OCI-LY1 (cell line): ENCODE measurements around the gene ZCCHC14.

Experiments used
- H2AFZ ChIP-seq: fragments of 200-600 bp; sonication (generic), shearing (Covaris generic); 2 replicates; pipeline ENCODE4 v1.6.0; 2014; ENCODE audit warnings: antibody characterized with exemption, mild to moderate bottlenecking, low read length
- H3F3A ChIP-seq: fragments of 200-600 bp; sonication (generic), shearing (Covaris generic); 2 replicates; pipeline ENCODE4 v1.6.0; 2014; ENCODE audit warnings: mild to moderate bottlenecking, antibody characterized with exemption, low read length, moderate library complexity; ENCODE audit not compliant: insufficient read depth
- H3K27ac ChIP-seq: fragments of 200-600 bp; sonication (generic); 2 replicates; pipeline ENCODE4 v1.5.1; 2014; ENCODE audit warnings: low read length, mixed run types, mild to moderate bottlenecking, low read depth; ENCODE audit not compliant: poor library complexity, severe bottlenecking
- H3K27me3 ChIP-seq: fragments of 200-600 bp; sonication (generic); 2 replicates; pipeline ENCODE4 v1.6.0; 2014; ENCODE audit warnings: antibody characterized with exemption, mild to moderate bottlenecking, low read length, moderate library complexity; ENCODE audit not compliant: insufficient read depth
- H3K36me3 ChIP-seq: fragments of 200-600 bp; sonication (generic); 2 replicates; pipeline ENCODE4 v1.6.1; 2014; ENCODE audit warnings: mild to moderate bottlenecking, antibody characterized with exemption, low read length, moderate library complexity, mixed read lengths; ENCODE audit not compliant: insufficient read depth
- H3K4me1 ChIP-seq: fragments of 200-600 bp; sonication (generic); 2 replicates; pipeline ENCODE4 v1.5.1; 2014; ENCODE audit warnings: mild to moderate bottlenecking, low read length, moderate library complexity; ENCODE audit not compliant: insufficient read depth, severe bottlenecking
- H3K4me2 ChIP-seq: fragments of 200-600 bp; sonication (generic), shearing (Covaris generic); 2 replicates; pipeline ENCODE4 v1.6.1; 2014; ENCODE audit warnings: low read length
- H3K4me3 ChIP-seq: fragments of 200-600 bp; sonication (generic); 2 replicates; pipeline ENCODE4 v1.5.1; 2014; ENCODE audit warnings: low read length, low read depth, mild to moderate bottlenecking, mixed read lengths; ENCODE audit not compliant: poor library complexity, severe bottlenecking
- H3K79me2 ChIP-seq: fragments of 200-600 bp; shearing (Covaris generic); 2 replicates; pipeline ENCODE4 v1.6.1; 2016; ENCODE audit warnings: mixed run types, low read length, mixed read lengths; ENCODE audit not compliant: insufficient read depth
- H3K9ac ChIP-seq: fragments of 200-600 bp; sonication (generic), shearing (Covaris generic); 2 replicates; pipeline ENCODE4 v1.6.1; 2014; ENCODE audit warnings: mild to moderate bottlenecking, low read length, mixed read lengths
- H3K9me2 ChIP-seq: fragments of 200-600 bp; sonication (generic), shearing (Covaris generic); 2 replicates; pipeline ENCODE4 v1.6.1; 2014; ENCODE audit warnings: low read depth, mild to moderate bottlenecking, low read length, mixed read lengths
- H3K9me3 ChIP-seq: fragments of 200-600 bp; shearing (Covaris generic); 2 replicates; pipeline ENCODE4 v1.6.1; 2014; ENCODE audit warnings: low read length, mixed read lengths
- H4K20me1 ChIP-seq: fragments of 200-600 bp; sonication (generic), shearing (Covaris generic); 2 replicates; pipeline ENCODE4 v1.6.0; 2016; ENCODE audit warnings: mild to moderate bottlenecking, low read length; ENCODE audit not compliant: insufficient read depth
- EZH2 ChIP-seq: fragments of 200-600 bp; sonication (generic), shearing (Covaris generic); IDR thresholded peaks from 2 replicates; pipeline ENCODE4 v1.8.0; 2017; ENCODE audit warnings: borderline replicate concordance, mixed run types, mild to moderate bottlenecking, antibody characterized with exemption, low read length, moderate library complexity, mixed read lengths
- TF ChIP-seq, protein P1 (sequence below): fragments of 200-600 bp; sonication (generic), shearing (Covaris generic); IDR thresholded peaks from 2 replicates; pipeline ENCODE4 v1.5.1; 2017; ENCODE audit warnings: mild to moderate bottlenecking, antibody characterized with exemption, low read length, moderate library complexity, mixed read lengths

The ZCCHC14 gene

DNA sequence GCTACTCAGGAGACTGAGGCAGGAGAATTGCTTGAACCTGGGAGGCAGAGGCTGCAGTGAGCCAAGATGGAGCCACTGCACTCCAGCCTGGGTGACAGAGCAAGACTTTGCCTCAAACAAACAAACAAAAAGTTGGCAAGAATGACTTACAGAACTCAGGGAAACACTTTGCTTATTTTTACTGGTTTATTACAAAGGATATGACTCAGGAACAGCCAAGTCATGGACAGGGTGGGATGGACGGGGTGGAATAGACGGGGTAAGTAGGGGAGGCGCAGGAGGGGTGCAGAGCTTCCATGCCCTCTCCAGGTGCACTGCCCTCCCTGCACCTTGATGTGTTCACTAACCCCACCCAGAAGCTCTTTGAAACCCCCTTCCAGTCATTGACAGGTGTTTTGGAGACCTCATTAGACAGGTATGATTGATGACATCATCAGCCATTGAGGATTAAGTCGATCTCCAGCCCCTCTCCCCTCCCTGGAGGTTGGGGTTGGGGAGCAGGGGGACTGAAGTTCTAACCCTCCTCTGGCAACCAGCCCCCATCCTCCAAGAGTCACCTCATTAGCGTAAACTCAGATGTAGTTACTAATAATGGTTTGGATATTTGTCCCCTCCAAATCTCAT is 41.3 kb upstream of the ZCCHC14 start:
- TF ChIP-seq, protein P1, sequence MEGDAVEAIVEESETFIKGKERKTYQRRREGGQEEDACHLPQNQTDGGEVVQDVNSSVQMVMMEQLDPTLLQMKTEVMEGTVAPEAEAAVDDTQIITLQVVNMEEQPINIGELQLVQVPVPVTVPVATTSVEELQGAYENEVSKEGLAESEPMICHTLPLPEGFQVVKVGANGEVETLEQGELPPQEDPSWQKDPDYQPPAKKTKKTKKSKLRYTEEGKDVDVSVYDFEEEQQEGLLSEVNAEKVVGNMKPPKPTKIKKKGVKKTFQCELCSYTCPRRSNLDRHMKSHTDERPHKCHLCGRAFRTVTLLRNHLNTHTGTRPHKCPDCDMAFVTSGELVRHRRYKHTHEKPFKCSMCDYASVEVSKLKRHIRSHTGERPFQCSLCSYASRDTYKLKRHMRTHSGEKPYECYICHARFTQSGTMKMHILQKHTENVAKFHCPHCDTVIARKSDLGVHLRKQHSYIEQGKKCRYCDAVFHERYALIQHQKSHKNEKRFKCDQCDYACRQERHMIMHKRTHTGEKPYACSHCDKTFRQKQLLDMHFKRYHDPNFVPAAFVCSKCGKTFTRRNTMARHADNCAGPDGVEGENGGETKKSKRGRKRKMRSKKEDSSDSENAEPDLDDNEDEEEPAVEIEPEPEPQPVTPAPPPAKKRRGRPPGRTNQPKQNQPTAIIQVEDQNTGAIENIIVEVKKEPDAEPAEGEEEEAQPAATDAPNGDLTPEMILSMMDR, result no peak
- no peak for TF ChIP-seq EZH2
- H3K4me1 ChIP-seq, result no peaks in the 10 kb centered on the region
- H3K4me3 ChIP-seq, result no peak overlapping the region
- H3K36me3 ChIP-seq, result no peaks in the 10 kb centered on the region; the same call in 1 of the 2 replicates
- no peaks in the 10 kb centered on the region for H3K79me2 ChIP-seq
- H4K20me1 ChIP-seq, result no peaks in the 10 kb centered on the region
- peaks cover 11% of the 10 kb centered on the region; the same call in 1 of the 2 replicates for H3K27me3 ChIP-seq
- H3K9me3 ChIP-seq, result peaks cover 8% of the 10 kb centered on the region; the same call in 1 of the 2 replicates
- no peak overlapping the region for H2AFZ ChIP-seq
- no peak overlapping the region for H3K4me2 ChIP-seq
- no peaks in the 10 kb centered on the region for H3F3A ChIP-seq
- no peaks in the 10 kb centered on the region for H3K9me2 ChIP-seq
- H3K9ac ChIP-seq, result no peak overlapping the region
- H3K27ac ChIP-seq, result no peak overlapping the region

DNA sequence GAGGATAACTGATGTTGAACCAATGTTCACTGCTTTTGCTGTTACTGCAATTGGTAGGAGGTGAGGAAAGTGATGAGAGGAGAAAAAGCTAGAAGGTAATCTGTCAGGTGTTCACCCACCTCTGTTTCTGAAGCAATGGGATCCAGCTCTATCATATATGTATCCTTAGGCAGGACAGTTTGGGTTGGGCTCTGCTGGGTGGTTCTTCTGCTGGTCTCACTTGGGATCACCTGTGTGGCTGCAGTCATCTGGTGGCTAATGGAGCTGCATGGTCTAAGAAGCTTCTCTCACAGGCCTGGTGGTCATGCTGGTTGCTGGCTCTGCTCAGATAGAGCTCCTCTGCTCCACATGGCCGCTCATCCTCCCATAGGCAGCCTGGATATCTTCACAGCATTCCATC is 40.2 kb upstream of the ZCCHC14 start:
- Histone ChIP-seq H3K79me2 (no peaks in the 10 kb centered on the region), H3F3A (no peaks in the 10 kb centered on the region), H2AFZ (no peak overlapping the region)

DNA sequence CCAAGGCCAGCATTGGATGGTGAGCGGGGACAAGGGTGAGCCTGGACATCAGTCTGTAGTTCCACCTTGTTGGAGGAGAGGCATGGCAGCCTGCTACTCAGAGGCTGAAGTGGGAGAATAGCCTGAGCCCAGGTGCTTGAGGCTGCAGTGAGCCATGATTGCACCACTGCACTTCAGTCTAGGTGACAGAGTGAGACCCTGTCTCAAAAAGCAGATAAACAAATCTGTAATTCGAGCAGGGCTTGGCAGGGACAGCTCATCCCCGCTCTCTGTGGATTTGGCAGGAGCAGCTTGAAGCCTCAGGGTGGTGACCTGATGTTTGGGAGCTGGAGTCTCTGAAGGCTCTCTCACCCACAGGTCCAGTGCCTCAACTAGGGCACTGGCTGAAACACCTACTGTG is 38.6 kb upstream of the ZCCHC14 start:
- no peak overlapping the region for H3K9ac ChIP-seq
- H3K36me3 ChIP-seq, result no peaks in the 10 kb centered on the region; the same call in 1 of the 2 replicates
- no peak overlapping the region for H3K4me3 ChIP-seq
- H3F3A ChIP-seq, result no peaks in the 10 kb centered on the region
- H3K4me2 ChIP-seq, result no peak overlapping the region
- peaks cover 6% of the 10 kb centered on the region; the same call in 1 of the 2 replicates for H3K9me3 ChIP-seq
- no peaks in the 10 kb centered on the region for H3K79me2 ChIP-seq
- TF ChIP-seq EZH2, result no peak
- TF ChIP-seq, protein P1, result no peak
- no peaks in the 10 kb centered on the region for H3K9me2 ChIP-seq
- H3K4me1 ChIP-seq, result no peaks in the 10 kb centered on the region
- H3K27me3 ChIP-seq, result peaks cover 8% of the 10 kb centered on the region; the same call in 1 of the 2 replicates
- H3K27ac ChIP-seq, result no peak overlapping the region
- no peak overlapping the region for H2AFZ ChIP-seq
- no peaks in the 10 kb centered on the region for H4K20me1 ChIP-seq

More for the DNA sequence above, 40.2 kb upstream of the ZCCHC14 start:
- H3K9ac ChIP-seq, result no peak overlapping the region
- H3K36me3 ChIP-seq, result no peaks in the 10 kb centered on the region; the same call in 1 of the 2 replicates
- no peak overlapping the region for H3K4me3 ChIP-seq
- no peak for TF ChIP-seq EZH2
- TF ChIP-seq, protein P1, result no peak
- no peaks in the 10 kb centered on the region for H3K9me2 ChIP-seq
- no peaks in the 10 kb centered on the region for H3K4me1 ChIP-seq
- peaks cover 11% of the 10 kb centered on the region; the same call in 1 of the 2 replicates for H3K27me3 ChIP-seq
- H4K20me1 ChIP-seq, result no peaks in the 10 kb centered on the region
- H3K27ac ChIP-seq, result no peak overlapping the region
- H3K9me3 ChIP-seq, result peaks cover 8% of the 10 kb centered on the region; the same call in 1 of the 2 replicates
- H3K4me2 ChIP-seq, result no peak overlapping the region
